CD4-positive, alpha-beta memory T cell (primary cell): ENCODE data around the gene TM7SF2. TPM values are rescaled to one million over a fixed set of nuclear protein-coding genes. Genes with fewer than 3 reads are reported as not detected.

Experiments
- CTCF ChIA-PET: fragments of 350-600 bp; sonication (Branson Sonifier 250); formaldehyde crosslinking; loops from one replicate; lab custom pipeline; 2021; ENCODE audit warnings: inconsistent platforms; ENCODE audit not compliant: partially characterized antibody; lab: Charles Lee
- POLR2A ChIA-PET: fragments of 350-600 bp; sonication (Branson Sonifier 250); formaldehyde crosslinking; loops from one replicate; lab custom pipeline; 2021; ENCODE audit not compliant: partially characterized antibody; lab: Charles Lee
- DNase-seq, 5 donors: peaks; one replicate each; pipeline versions ENCODE4 v3.0.0 to v3.0.0-alpha.2; 2020 to 2022; ENCODE audit warnings: mixed read lengths in 1 of 5
- H3K27ac ChIP-seq: one replicate; pipeline ENCODE4 v1.7.0; 2013; ENCODE audit warnings: low read depth, low read length
- H3K27me3 ChIP-seq: 2 replicates; pipeline ENCODE4 v1.7.0; 2013; ENCODE audit warnings: mild to moderate bottlenecking, low read length, moderate library complexity; ENCODE audit not compliant: insufficient read depth
- H3K36me3 ChIP-seq: 2 replicates; pipeline ENCODE4 v1.7.0; 2013; ENCODE audit warnings: mild to moderate bottlenecking, low read length, moderate library complexity; ENCODE audit not compliant: insufficient read depth
- H3K4me1 ChIP-seq: 2 replicates; pipeline ENCODE4 v1.7.0; 2013; ENCODE audit warnings: mild to moderate bottlenecking, low read length, moderate library complexity; ENCODE audit not compliant: insufficient read depth
- H3K4me3 ChIP-seq, 2 donors: one replicate each; pipeline ENCODE4 v1.7.0; 2013; ENCODE audit warnings: low read length in 2 of 2, mild to moderate bottlenecking in 1 of 2
- H3K9me3 ChIP-seq, 2 donors: one replicate each; pipeline ENCODE4 v1.7.0; 2013; ENCODE audit warnings: low read length in 2 of 2, control low read depth in 1 of 2; ENCODE audit not compliant: control insufficient read depth in 1 of 2
- H3K27ac Mint-ChIP-seq, 7 donors: one replicate each; pipeline ENCODE4 v1.8.0; 2020 to 2021; ENCODE audit warnings: mixed read lengths in 7 of 7, mild to moderate bottlenecking in 6 of 7, inconsistent platforms in 3 of 7, moderate library complexity in 3 of 7
- H3K27me3 Mint-ChIP-seq, 2 donors: one replicate each; pipeline ENCODE4 v1.8.0; 2020 to 2021; ENCODE audit warnings: mixed read lengths in 2 of 2
- H3K36me3 Mint-ChIP-seq, 2 donors: one replicate each; pipeline ENCODE4 v1.8.0; 2020 to 2021; ENCODE audit warnings: mixed read lengths in 2 of 2, inconsistent platforms in 1 of 2, mild to moderate bottlenecking in 1 of 2
- H3K4me1 Mint-ChIP-seq, 4 donors: one replicate each; pipeline ENCODE4 v1.8.0; 2020 to 2021; ENCODE audit warnings: mixed read lengths in 4 of 4, mild to moderate bottlenecking in 1 of 4
- H3K4me3 Mint-ChIP-seq, 8 donors: one replicate each; pipeline ENCODE4 v1.8.0; 2020 to 2021; ENCODE audit warnings: mixed read lengths in 8 of 8, mild to moderate bottlenecking in 7 of 8, moderate library complexity in 6 of 8, inconsistent platforms in 3 of 8
- H3K9me3 Mint-ChIP-seq, 8 donors: one replicate each; pipeline ENCODE4 v1.8.0; 2020 to 2021; ENCODE audit warnings: mixed read lengths in 8 of 8, mild to moderate bottlenecking in 5 of 8, inconsistent platforms in 3 of 8, moderate library complexity in 1 of 8
- intact Hi-C: fragments of 100-400 bp; cut with micrococcal nuclease; formaldehyde crosslinking; loops from one replicate; pipeline ENCODE4 v1.15.1; 2023
- polyA plus RNA-seq, 2 donors: library from polyadenylated mRNA; unstranded; fragments of 300-500 nt; fragmentation: Illumina TruSeq; gene quantifications; one replicate each; pipeline ENCODE4 v1.2.3, GENCODE V29; 2021
- total RNA-seq, 2 experiments: library from RNA; stranded (reverse); gene quantifications; one replicate each; pipeline ENCODE4 v1.2.3, GENCODE V29; 2021

The TM7SF2 gene
- 10 to 100 TPM; 22.4 to 27.2 TPM for total RNA-seq
- 10 to 100 TPM in 1 of 2 donors, 1 to 10 TPM in 1; 9.1 to 12.1 TPM for polyA plus RNA-seq

- CTCF ChIA-PET = interaction anchor here (0.6 to 6.8 kb wide), 16 partner anchors 8 to 204 kb away, joined by 3 to 70 read pairs (median 5); partner anchors contain the start of genes ARL2, CAPN1, FAU and MRPL49
- Histone ChIP-seq H3K9me3 (no peaks in the 10 kb centered on the region), H3K36me3 (peaks cover 16% of the 10 kb centered on the region), H3K4me1 (peaks cover 46% of the 10 kb centered on the region), H3K4me3 (peak within 1 kb of the TSS; percentile 36 to 66), H3K27me3 (no peaks in the 10 kb centered on the region), H3K27ac (peak within 1 kb of the TSS; percentile 59)
- POLR2A ChIA-PET = interaction anchor here (0.6 to 15.5 kb wide), 30 partner anchors 9 to 452 kb away, joined by 3 to 320 read pairs (median 4); partner anchors contain the start of genes ATG2A, CAPN1, CDC42BPG and CDC42EP2
- intact Hi-C loops = loop anchor here (2.0 to 10.0 kb wide), 6 partner anchors 71 to 403 kb away; partner anchors contain the start of genes CDC42EP2, DPF2, PPP2R5B and RASGRP2
- Mint-ChIP-seq H3K4me3 (peak within 1 kb of the TSS; percentile 88 to 96 (median 88)), H3K36me3 (peaks cover 3 to 15% of the 10 kb centered on the region in 2 donors), H3K27me3 (no peaks in the 10 kb centered on the region), H3K4me1 (peaks cover 14 to 52% (median 39%) of the 10 kb centered on the region in 4 donors), H3K27ac (peak within 1 kb of the TSS; percentile 90 to 96 (median 91)), H3K9me3 (peaks cover 0 to 1% (median 0%) of the 10 kb centered on the region in 8 donors)
- peak; percentile 91 to 96 (median 93) for DNase-seq
These were observed at the start of gene TM7SF2 for GRCh38 chr11:65111744-65112545. Gene TM7SF2 (plus strand): TSS chr11:65111872. CDS start chr11:65112016, 144 bp downstream.

GRCh38 chr11:65063532-65063931 is 48.1 kb upstream of the TM7SF2 start:
- POLR2A ChIA-PET = no interaction called here
- H3K4me3 Mint-ChIP-seq = no peak overlapping the region
- intact Hi-C loops = no loop called here

GRCh38 chr11:65064847-65065240 is 46.8 kb upstream of the TM7SF2 start:
- Histone ChIP-seq H3K4me3 (no peak overlapping the region), H3K36me3 (no peaks in the 10 kb centered on the region), H3K4me1 (peaks cover 9% of the 10 kb centered on the region), H3K9me3 (no peaks in the 10 kb centered on the region), H3K27ac (no peak overlapping the region), H3K27me3 (no peaks in the 10 kb centered on the region)
- ChIA-PET POLR2A (no interaction called here), CTCF (no interaction called here)
- H3K9me3 Mint-ChIP-seq = no peaks in the 10 kb centered on the region
- no peaks in the 10 kb centered on the region for H3K4me1 Mint-ChIP-seq
- intact Hi-C loops = no loop called here
- no peaks in the 10 kb centered on the region for H3K36me3 Mint-ChIP-seq
- H3K27me3 Mint-ChIP-seq = peaks cover 0 to 3% of the 10 kb centered on the region in 2 donors
- no peak overlapping the region for H3K4me3 Mint-ChIP-seq
- no peak for DNase-seq
- no peak overlapping the region for H3K27ac Mint-ChIP-seq

More at GRCh38 chr11:65063532-65063931, 48.1 kb upstream of the TM7SF2 start:
- Mint-ChIP-seq H3K4me1 (no peaks in the 10 kb centered on the region), H3K36me3 (no peaks in the 10 kb centered on the region), H3K9me3 (no peaks in the 10 kb centered on the region), H3K27ac (no peak overlapping the region), H3K27me3 (peaks cover 0 to 3% of the 10 kb centered on the region in 2 donors)
- no peak for DNase-seq
- Histone ChIP-seq H3K4me3 (no peak overlapping the region), H3K36me3 (no peaks in the 10 kb centered on the region), H3K9me3 (no peaks in the 10 kb centered on the region), H3K27me3 (no peaks in the 10 kb centered on the region), H3K4me1 (peaks cover 10% of the 10 kb centered on the region), H3K27ac (no peak overlapping the region)
- CTCF ChIA-PET = no interaction called here

GRCh38 chr11:65065851-65066250 is 45.8 kb upstream of the TM7SF2 start:
- ChIA-PET CTCF (no interaction called here), POLR2A (no interaction called here)
- intact Hi-C loops = no loop called here
- DNase-seq = no peak
- Mint-ChIP-seq H3K9me3 (no peaks in the 10 kb centered on the region), H3K36me3 (no peaks in the 10 kb centered on the region), H3K4me1 (no peaks in the 10 kb centered on the region), H3K4me3 (no peak overlapping the region), H3K27ac (no peak overlapping the region), H3K27me3 (no peaks in the 10 kb centered on the region)
- no peaks in the 10 kb centered on the region for H3K4me1 ChIP-seq
- no peaks in the 10 kb centered on the region for H3K9me3 ChIP-seq
- no peaks in the 10 kb centered on the region for H3K36me3 ChIP-seq
- H3K27ac ChIP-seq = no peak overlapping the region
- no peak overlapping the region for H3K4me3 ChIP-seq
- H3K27me3 ChIP-seq = no peaks in the 10 kb centered on the region

DNA sequence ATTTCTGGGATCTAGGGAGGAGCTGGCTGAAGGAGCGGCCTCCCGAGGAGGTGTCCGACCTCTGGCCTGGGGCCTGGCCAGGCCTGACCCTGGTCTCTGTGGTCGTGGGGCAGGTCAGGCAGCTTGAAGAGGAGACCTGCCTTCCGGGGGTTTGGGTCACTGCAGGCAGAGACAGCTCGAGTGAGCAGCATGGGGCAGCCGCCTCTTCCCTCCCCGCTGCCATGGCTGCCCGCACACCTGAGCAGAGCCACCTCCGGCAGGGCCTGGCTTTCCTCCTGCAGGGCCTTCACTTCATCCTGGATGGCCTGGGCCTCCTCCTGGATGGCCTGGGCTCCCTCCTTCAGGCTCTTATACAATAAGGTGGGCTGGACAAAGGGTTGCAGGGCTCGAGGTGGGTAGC is 45.4 kb upstream of the TM7SF2 start:
- no peaks in the 10 kb centered on the region for H3K4me1 Mint-ChIP-seq
- no peaks in the 10 kb centered on the region for H3K36me3 Mint-ChIP-seq
- no peaks in the 10 kb centered on the region for H3K4me1 ChIP-seq
- no peak for DNase-seq
- H3K9me3 Mint-ChIP-seq = no peaks in the 10 kb centered on the region
- no peaks in the 10 kb centered on the region for H3K9me3 ChIP-seq
- ChIA-PET POLR2A (no interaction called here), CTCF (no interaction called here)
- no peak overlapping the region for H3K27ac ChIP-seq
- intact Hi-C loops = no loop called here
- no peaks in the 10 kb centered on the region for H3K27me3 ChIP-seq
- no peaks in the 10 kb centered on the region for H3K27me3 Mint-ChIP-seq
- H3K36me3 ChIP-seq = no peaks in the 10 kb centered on the region
- H3K27ac Mint-ChIP-seq = no peak overlapping the region
- H3K4me3 Mint-ChIP-seq = no peak overlapping the region
- H3K4me3 ChIP-seq = no peak overlapping the region

DNA sequence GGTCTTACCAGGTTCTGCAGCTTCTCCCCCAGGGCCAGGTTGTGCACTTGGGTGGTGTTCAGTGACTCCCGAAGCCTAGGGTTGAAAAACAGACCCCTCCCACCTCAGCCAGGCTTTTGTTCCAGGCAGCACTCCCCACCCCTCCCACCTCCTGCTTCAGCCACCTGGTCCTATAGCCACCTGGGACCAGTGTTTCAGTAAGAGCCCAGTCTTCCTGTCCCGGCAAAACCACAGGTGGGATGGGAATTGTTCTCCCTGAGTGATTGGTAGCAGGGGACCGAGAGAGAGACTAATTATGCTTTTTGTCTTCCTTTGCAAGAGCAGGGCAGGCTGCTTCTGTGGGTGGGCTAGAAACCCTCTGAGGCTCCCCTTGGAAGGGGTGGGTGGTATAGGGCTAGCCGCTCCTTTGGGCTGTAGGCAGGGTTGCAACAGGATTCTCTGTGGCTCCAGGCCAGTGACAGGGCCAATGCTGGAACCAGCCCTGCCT is 44.8 kb upstream of the TM7SF2 start:
- Histone ChIP-seq H3K36me3 (no peaks in the 10 kb centered on the region), H3K4me3 (no peak overlapping the region), H3K27me3 (no peaks in the 10 kb centered on the region), H3K4me1 (no peaks in the 10 kb centered on the region), H3K9me3 (no peaks in the 10 kb centered on the region), H3K27ac (no peak overlapping the region)
- DNase-seq = no peak
- POLR2A ChIA-PET = no interaction called here
- Mint-ChIP-seq H3K9me3 (no peaks in the 10 kb centered on the region), H3K4me1 (no peaks in the 10 kb centered on the region), H3K36me3 (no peaks in the 10 kb centered on the region), H3K27me3 (no peaks in the 10 kb centered on the region), H3K4me3 (no peak overlapping the region), H3K27ac (no peak overlapping the region)
- intact Hi-C loops = no loop called here
- CTCF ChIA-PET = no interaction called here

- H3K27me3 Mint-ChIP-seq = no peaks in the 10 kb centered on the region
- ChIA-PET POLR2A (no interaction called here), CTCF (no interaction called here)
- Histone ChIP-seq H3K27me3 (no peaks in the 10 kb centered on the region), H3K9me3 (no peaks in the 10 kb centered on the region), H3K4me3 (no peak overlapping the region), H3K4me1 (no peaks in the 10 kb centered on the region), H3K36me3 (no peaks in the 10 kb centered on the region), H3K27ac (no peak overlapping the region)
- H3K4me1 Mint-ChIP-seq = no peaks in the 10 kb centered on the region
- intact Hi-C loops = no loop called here
- DNase-seq = no peak
- no peak overlapping the region for H3K4me3 Mint-ChIP-seq
- H3K36me3 Mint-ChIP-seq = no peaks in the 10 kb centered on the region
- H3K27ac Mint-ChIP-seq = no peak overlapping the region
- no peaks in the 10 kb centered on the region for H3K9me3 Mint-ChIP-seq
These were observed 44.2 kb upstream of the TM7SF2 start for GRCh38 chr11:65067446-65067845.
